HG03064 (cell line): ENCODE data around the gene CNDP2.
"Not testable (repeated sequence)": the region's sequence is repeated elsewhere in the genome, so short reads cannot be mapped to it uniquely, and the experiment has no call there.

Experiments
- ATAC-seq: cut with Tn5 transposase; IDR thresholded peaks from one replicate; pipeline ENCODE4 v1.9.1; 2021; ENCODE audit warnings: low read depth; ENCODE audit not compliant: unreplicated experiment

CNDP2 gene

DNA sequence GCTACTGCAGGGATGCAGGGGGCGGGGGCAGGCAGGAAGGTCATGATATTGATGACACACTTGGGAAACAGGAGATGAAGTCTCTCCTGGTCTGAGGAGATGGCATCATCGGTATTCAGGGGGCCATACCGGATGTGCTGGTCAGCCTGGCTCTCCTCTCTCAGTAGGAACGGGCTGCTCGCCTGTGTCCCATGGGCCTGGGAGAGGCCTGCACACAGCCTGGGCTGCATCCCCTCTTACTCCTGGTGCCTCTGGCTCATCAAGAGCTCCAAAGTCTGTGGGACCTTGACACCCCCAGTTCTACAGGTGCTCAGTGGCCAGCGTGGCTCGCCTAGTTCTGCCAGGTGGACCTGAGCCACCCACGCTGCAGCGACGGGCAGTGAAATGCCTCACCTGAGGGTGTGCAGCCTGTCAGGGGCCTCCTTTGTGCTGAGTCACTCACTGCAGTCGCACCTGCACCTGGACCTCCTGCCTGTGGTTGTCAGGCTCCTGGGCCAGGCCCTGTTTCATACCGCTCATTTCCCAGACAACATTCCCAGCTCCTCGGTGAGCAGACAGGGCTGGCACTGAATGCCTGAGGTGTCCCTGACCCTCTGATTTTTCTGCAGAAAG, 19.6 kb downstream of the CNDP2 start:
- no peak for ATAC-seq

DNA sequence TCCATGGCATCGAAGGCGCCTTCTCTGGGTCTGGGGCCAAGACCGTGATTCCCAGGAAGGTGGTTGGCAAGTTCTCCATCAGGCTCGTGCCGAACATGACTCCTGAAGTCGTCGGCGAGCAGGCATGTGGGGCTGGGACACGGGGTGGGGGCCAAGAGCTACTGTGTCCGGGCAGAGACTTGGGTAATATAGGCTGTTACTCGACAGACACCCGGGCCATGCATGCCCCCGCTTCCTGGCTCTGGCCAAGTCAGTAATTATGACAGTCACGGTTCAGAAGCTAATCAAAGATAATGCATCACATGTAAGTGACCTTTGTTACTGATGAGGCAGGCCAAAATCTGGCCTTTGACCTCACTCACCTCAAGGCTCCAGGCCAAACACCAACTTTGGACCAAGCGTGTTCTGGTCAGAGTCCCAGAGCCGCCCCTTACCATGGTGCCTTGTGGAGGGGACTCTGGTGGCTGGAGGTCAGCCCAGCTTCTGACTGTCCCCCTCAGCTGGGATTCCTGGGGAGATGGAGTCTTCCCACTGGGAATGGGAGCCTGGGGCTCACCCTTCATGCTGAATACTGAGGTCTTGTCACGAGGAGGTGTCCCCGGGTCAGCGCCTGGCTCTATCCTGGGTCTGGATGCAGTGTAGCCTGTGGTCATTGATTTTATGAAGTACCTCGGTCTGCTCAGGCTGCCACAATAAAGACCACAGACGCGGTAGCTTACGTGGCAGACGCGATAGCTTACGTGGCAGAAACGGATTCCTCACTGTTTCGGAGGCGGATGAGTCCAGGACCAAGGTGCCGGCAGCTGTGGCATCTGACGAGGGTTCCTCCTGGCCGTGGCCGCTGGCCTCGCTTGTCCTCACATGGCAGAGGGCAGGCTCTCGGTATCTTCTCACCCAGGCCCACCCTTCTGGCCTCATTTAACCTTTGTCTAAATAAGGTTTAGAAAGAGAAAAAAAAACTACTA, 20.4 kb downstream of the CNDP2 start:
- no peak for ATAC-seq

DNA sequence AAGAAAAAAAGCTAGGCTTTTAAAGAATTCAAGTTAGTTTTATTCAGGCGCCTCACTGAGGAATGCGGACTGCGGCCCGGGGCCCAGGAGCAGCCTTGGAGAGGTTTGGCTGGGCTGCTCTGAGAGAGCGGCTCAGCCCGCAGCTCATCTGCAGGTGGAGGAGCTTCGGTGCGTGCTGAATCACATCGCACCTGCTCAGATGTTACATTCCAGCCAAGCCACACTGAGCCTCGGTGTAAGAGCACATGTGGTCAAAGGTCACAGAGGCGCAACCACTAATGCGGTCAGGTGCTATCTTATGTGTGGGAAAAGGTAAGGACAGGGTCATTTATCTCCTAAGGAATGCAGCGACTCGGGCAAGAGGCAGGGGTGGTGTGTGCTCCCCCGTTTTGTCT, 21.1 kb downstream of the CNDP2 start:
- no peak for ATAC-seq

DNA sequence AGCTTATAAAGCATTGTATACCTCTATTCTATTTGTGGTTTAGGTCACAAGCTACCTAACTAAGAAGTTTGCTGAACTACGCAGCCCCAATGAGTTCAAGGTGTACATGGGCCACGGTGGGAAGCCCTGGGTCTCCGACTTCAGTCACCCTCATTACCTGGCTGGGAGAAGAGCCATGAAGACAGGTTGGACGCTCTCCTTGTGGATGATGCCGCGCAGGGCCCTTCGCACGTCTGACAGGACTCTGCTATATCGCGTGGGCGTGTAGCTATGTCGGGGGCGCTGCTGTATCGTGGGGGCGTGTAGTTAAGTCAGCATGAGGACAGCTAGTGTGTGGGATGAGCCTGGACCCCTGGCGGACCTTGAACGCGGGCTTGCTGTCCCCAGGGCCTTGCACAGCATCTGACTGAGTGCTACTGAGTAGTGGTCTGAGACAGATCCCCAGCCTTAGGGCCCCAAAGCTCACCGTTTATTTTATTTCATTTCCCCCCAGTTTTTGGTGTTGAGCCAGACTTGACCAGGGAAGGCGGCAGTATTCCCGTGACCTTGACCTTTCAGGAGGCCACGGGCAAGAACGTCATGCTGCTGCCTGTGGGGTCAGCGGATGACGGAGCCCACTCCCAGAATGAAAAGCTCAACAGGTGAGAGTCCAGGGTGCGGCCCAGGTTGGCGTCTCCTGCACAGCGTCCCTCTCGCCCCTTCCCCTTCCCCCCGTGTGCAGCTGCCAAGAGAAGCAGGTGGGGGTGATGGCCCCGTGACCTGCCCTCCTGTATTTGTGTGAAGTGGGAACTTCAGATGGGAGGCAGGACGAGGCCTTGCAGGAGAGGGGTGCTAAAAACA, 22.5 kb downstream of the CNDP2 start:
- ATAC-seq, result no peak

DNA sequence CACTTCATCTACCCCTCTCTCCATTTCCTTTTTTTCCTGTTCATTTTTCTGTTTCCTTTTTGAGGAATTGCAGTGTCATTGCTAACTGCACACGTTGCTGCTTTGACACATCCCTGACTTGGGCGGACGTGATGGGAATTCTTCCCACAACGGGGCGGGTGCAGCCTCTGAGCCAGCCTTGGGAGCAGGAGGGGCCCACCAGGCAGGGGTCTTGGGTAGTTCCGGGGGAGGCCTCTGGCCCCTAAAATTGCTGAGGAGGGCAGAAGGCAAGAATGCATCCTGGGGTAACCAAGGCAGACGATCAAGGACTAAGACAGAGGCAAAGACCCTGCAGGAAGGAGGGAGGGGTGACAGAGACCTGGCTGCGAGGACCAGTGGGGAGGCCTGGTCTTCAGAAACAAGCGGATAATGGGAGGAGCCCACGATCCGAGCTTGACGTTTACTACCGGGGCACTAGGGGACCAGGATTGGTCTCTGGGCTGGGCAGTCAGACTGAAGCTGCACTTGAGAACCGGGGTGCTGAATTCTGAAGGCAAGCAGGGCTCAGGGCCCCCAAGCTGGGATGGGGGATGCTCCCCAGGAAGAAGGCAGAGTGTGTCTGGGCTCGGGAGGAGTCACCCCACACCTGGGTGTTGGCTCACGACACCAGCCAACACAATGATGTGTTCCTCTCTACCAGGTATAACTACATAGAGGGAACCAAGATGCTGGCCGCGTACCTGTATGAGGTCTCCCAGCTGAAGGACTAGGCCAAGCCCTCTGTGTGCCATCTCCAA, 23.3 kb downstream of the CNDP2 start:
- ATAC-seq, result no peak

DNA sequence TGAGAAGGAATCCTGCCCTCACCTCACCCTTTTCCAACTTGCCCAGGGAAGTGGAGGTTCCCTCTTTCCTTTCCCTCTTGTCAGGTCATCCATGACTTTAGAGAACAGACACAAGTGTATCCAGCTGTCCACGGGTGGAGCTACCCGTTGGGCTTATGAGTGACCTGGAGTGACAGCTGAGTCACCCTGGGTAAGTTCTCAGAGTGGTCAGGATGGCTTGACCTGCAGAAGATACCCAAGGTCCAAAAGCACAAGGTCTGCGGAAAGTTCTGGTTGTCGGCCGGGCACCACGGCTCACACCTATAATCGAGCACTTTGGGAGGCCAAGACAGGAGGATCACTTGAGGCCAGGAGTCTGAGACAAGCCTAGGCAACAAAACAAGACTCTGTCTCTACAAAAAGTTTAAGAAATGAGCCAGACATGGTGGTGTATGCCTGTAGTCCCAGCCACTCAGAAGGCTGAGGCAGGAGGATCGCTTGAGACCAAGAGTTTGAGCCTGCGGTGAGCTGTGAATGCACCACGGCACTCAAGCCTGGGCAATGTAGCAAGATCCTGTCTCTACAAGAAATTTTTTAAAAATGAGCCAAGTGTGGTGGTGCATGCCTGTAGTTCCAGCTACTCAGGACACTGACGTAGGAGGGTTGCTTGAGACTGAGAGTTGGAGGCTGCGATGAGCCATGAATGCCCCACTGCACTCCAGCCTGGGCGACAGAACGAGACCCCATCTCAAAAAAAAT, 24.1 kb downstream of the CNDP2 start:
- no peak for ATAC-seq

DNA sequence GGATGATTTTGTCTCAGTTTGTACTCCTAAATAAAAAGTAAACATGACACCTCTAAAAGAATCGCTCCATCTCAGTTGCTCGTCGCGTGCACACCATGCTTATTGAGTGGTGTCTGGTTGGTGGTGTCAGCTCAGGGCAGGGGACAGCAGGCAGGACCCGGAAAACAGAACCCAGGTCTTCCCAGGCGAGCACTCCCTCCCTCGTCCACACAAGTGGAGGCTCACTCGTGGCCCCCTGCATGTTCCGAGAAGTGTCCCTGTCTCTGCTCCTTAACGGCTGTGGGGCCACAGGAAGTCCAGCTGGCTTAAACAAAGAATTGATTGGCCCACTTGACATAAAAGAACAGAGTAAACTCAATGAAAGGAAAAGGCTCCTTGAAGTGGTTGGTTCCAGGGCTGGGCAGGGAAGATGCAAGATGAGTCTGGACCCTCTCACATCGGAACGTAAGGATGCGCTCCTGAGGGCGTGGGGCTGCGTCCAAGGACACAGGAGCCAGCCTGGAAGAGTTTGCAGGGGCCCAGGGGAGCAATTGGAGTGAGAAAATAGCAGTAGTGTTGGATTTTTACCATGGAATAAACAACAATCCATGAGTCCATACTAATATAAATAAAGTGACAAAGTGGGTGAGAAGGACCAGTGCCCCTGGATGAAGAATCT, 25.0 kb downstream of the CNDP2 start:
- ATAC-seq, result no peak

DNA sequence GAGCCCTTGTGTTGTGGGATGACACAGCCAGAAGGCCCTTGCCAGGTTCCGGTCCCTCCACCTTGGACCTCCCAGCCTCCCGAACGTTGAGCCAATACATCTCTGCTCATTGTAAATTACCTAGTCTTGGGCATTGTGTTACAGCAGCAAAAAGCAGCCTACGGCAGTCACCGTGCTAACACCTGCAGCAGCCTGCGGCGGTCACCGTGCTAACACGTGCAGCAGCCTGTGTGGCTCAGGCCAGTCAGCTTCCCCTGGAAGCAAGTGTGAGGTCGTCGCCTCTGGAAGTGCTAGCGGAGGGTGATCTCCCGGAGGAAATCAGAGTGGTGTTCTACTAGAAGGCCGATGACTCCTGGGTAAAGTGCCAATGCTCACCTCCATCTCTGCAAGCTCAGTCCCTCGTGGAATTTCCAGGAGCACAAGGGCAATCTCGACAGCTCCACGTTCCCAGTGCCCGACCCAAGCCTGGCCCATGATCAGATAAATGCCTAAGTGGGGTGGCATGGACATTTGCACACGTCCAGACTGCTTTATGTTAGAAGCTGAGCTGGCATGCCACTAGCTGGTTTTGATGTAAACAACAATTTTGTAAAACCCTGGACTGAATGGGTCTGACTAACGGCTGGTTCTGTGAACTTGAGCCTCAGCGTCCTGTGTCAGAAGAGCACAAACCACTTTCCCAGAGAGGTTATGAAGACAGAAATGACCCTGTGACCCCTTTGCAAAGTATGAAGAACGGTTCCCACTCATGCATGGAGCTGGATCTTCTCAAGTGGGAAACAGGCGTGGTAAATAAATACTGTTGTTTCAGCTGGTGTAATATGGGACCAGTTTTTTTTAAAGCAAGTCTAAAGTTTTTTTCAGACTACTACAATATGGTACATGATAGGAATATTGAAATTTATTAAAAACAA, 26.7 kb downstream of the CNDP2 start:
- ATAC-seq, result no peak

DNA sequence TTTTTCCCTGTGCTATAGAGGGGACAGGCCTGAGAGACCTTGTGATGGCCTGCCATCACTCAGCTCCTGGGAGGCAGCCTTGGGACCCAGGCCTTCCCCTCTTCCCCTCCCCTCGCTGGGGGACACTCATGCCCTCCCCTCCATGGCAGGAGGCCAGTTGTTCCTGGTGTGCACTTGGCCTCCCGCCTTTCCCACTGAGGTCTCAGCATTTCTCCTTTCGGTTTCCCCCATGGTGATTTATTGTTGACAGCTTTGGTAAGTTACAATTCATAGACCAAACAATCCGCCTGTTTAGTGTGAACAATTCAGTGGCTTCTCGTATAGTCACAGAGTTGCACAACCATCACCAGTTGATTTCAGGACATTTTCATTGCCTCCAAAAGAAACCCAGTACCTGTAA, 27.9 kb downstream of the CNDP2 start:
- no peak for ATAC-seq

DNA sequence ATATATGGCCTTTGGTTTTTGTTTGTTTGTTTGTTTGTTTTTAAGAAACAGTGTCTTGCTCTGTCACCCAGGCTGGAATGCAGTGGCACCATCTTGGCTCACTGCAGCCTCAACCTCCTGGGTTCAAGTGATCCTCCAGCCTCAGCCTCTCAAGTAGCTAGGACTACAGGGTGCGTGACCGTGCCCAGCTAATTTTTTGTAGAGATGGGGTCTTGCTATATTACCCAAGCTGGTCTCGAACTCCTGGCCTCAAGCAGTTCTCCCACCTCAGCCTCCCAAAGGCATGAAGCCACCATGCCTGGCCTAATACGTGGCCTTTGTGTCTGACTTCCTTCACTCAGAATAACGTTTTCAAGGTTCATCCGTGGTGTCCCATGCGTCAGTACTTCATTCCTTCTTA, 28.8 kb downstream of the CNDP2 start:
- not testable (repeated sequence) for ATAC-seq

DNA sequence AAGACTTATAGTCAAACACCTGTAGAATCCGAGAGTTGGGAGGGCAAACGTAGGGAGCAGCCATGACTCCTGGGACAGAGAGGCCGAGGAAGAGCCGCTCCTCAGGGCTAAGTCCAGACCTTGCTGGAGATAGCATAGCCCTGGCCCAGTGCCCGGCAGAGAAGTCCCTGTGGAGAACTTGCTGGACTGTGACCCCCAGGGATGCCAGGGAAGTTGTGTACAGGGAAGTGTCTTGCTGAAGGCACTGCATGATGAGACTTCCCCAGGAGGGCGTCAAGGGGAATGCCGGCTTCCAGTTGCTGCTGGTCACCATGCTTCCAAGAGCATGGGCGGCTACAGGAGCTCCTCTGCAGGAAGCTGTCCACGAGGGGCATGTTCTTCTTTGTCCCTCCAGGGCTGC, 29.6 kb downstream of the CNDP2 start:
- ATAC-seq, result no peak

DNA sequence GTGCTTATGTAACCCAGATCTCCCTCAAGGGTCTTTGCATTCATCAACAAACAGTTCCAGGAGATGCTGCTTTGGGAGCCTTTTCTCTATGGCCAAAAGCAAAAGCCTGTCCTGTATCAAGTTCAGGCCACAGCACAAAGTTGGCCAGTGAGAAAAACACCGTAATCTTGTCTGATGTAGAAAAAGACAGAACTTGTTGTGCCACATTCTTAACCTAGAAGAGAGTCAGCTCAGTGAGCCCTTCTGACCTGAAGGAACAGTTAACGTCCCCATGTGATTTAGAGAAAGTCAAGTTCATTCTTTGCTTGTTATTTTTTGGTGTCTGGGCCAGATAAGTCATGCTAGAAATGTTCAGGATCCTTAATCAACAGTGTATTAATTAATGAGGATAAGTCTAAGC, 30.3 kb downstream of the CNDP2 start:
- ATAC-seq, result no peak

DNA sequence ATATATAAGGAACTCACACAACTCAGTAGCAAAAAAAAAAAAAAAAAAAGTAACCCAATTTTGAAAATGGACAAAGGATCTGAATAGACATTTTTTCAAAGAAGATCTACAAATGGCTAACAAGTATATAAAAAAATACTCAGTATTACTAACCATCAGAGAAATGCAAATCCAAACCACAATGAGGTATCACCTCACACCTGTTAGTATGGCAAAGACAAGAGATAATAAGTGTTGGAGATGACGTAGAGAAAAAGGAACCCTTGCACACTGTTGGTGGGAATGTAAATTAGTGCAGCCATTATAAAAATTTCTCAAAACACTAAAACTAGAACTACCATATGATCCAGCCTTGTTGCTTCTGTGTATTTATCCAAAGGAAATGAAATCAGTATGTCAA, 32.3 kb downstream of the CNDP2 start:
- ATAC-seq, result no peak

DNA sequence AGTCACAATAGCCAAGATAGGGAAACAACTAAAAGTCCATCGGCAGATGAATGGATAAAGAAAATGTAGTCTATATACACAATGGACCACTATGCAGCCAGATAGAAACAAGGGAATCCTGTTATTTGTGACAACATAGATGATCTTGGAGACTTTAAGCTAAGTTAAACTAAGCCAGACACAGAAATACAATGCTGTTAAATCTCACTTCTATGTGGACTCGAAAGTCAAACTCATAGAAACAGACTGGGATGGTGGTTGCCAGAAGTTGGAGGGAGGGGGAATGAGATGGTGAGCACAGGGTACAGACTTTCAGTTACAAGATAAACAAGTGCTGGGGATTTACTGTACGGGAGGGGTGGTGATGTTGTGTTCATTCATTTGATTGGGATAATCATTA, 32.8 kb downstream of the CNDP2 start:
- ATAC-seq, result no peak

DNA sequence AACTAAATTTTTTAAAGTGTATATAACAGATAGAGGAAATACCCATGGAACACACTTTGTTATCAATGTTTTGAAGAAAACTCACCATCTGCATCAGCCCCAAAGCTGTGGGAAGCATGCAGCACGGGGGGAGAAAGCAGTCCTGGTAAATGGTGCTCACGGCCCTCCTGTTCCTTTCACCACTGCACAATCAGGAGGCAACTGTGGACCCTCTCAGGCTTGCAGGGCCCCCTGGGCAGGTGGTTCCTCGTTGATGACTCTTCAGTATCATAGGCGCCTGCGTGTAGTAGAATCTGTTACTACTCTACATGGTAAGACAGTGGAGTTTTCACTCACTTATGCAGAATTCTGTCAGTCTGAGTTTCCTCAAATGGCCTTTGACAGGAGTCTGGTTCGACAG, 33.2 kb downstream of the CNDP2 start:
- ATAC-seq, result no peak

DNA sequence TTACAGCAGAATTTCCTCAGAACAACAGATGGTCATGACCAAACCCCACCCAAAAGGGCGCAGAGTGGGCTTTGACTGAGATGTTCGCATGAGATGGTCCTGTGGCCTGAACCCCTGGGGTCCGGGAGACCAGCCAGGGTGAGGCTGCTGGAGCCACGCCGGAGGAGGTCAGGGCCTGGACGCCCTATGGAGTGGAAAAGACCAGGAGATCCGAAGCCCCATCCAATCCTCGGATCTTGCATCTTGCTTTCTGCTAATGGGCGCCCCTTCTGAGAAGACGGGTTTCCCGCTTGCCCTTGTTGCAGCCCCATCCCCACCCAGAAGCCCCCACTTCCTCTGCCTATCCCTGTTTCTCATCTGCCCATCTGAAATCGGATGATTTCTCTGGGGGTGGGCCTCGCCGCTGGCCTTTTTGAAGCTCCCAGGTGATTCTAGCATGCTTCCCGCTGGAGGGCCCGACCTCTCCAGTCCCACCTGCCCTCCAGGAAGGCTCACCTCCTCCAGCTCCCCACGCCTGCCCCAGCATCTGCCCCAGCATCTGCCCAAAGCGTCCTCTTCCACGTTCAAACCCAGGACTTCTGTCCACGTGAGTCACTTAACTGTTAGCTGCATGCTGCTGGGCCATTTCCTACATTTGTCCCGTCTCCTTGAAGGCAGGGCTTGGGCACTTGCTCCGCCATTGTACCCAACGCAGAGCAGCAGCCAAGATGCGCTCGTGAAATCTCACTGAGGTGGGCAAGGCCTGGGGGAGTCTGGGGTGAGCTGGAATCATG, 33.8 kb downstream of the CNDP2 start:
- no peak for ATAC-seq

DNA sequence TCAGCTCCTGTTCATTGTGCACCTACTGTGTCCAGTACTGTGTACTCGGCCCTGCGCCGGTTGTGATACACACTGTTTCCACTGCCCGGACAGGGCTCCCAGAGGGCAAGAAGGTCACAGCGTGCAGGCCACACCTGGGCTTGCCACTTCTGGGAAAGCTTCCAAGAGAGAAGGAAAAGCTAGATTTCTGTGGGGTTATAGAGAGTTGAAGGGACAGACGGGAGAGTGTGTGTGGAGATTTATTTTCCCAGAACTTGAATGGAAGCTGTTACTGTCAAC, 34.4 kb downstream of the CNDP2 start:
- no peak for ATAC-seq

DNA sequence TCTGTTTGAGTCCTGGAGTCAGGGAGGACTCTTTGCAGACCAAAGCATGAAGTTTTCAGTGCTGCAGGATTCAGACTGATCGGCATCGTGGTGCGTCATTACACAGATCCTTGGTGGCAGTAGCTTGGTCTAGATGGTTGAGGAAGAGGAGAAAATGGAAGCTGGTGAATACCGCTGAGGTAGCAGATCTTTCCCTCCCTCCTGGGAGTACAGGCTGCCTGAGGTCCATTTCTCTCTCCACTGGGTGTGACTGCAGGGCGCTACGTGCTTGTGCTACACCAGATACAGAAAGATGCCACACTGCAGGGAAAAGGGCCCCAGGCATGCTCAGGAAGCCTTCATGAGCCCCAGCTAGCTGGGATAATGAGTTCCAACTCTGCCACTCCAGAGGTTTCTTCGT, 34.9 kb downstream of the CNDP2 start:
- ATAC-seq, result no peak
